Adrenal gland (tissue), 12 donors: Measurements from ENCODE around the gene NBAS. TPM values are rescaled to one million over a fixed set of nuclear protein-coding genes. Genes with fewer than 3 reads are reported as not detected.

ENCODE experiments used
- DNase-seq, 7 donors: peaks; one replicate each; pipeline ENCODE4 v3.0.0-alpha.2; 2019 to 2020
- H3K27ac ChIP-seq, 5 donors: fragments of 200-600 bp; sonication (generic) in 4 of 5; 1 replicate in 3 of 5; 2 replicates in 2 of 5; pipeline versions ENCODE4 v1.5.1 to v1.8.0; 2016 to 2020; ENCODE audit warnings: mild to moderate bottlenecking in 1 of 5
- H3K27me3 ChIP-seq: fragments of 200-600 bp; 2 replicates; pipeline ENCODE4 v1.8.0; 2021
- H3K36me3 ChIP-seq, 2 donors: fragments of 200-600 bp; replicated peaks in 1 of 2; 1 replicate in 1 of 2; 2 replicates in 1 of 2; pipeline versions ENCODE4 v1.5.1 to v1.8.0; 2018 to 2022
- H3K4me1 ChIP-seq, 2 donors: fragments of 200-600 bp; replicated peaks in 1 of 2; 1 replicate in 1 of 2; 2 replicates in 1 of 2; pipeline versions ENCODE4 v1.5.1 to v1.8.0; 2018 to 2021
- H3K4me3 ChIP-seq, 4 donors: fragments of 200-600 bp; sonication (generic) in 3 of 4; one replicate each; pipeline ENCODE4 v1.5.1; 2016 to 2018
- H3K9me3 ChIP-seq, 3 donors: fragments of 200-600 bp; sonication (generic) in 1 of 3; replicated peaks in 1 of 3; 1 replicate in 2 of 3; 2 replicates in 1 of 3; pipeline versions ENCODE4 v1.5.1 to v1.8.0; 2016 to 2021
- POLR2A ChIP-seq, 2 donors: fragments of 450-650 bp; IDR thresholded peaks; one replicate each; pipeline ENCODE4 v1.6.1; 2017; ENCODE audit warnings: antibody characterized with exemption in 2 of 2, mild to moderate bottlenecking in 2 of 2, moderate library complexity in 1 of 2
- WGBS, 4 donors: extraction: QIAGEN DNeasy Blood & Tissue Kit in 2 of 4; methylation state at CpG; one replicate each; pipeline versions ENCODE4 v1.1.5 to v1.1.7; 2013 to 2017; 5-methylcytosine and 5-hydroxymethylcytosine counted together
- intact Hi-C, 2 donors: fragments of 100-400 bp; cut with DNase I; formaldehyde crosslinking; loops; one replicate each; pipeline versions ENCODE4 v1.14.1 to v1.15.0; 2022 to 2023
- polyA plus RNA-seq, 3 donors: library from polyadenylated mRNA; stranded (reverse); fragments of 200-250 nt in 2 of 3; fragments of 350-450 nt in 1 of 3; fragmentation: Illumina TruSeq in 1 of 3; extraction: RNeasy Lipid Tissue Mini Kit (QIAGEN cat#74804) in 1 of 3; gene quantifications; one replicate each; pipeline ENCODE4 v1.2.3, GENCODE V29; 2013 to 2014
- total RNA-seq, 9 donors: library from RNA; depleted of rRNA in 4 of 9; stranded (reverse); fragments of >200 nt in 4 of 9; fragments of 120-200 nt in 1 of 9; fragmentation: NEBNext Ultra II Directional in 1 of 9; extraction: Animal tissue kit (Norgen Biotek cat#: 25700) in 1 of 9; gene quantifications; one replicate each; pipeline versions ENCODE4 v1.1.0 to v1.2.4, GENCODE V29; 2013 to 2023
- TF ChIP-seq, protein P1 (sequence below), 6 experiments: fragments of 450-650 bp in 4 of 6; fragments of 200-600 bp in 2 of 6; sonication (generic) in 1 of 6; IDR thresholded peaks; 1 replicate in 5 of 6; 2 replicates in 1 of 6; pipeline versions ENCODE4 v1.5.1 to v1.8.0; 2016 to 2021; ENCODE audit warnings: antibody characterized with exemption in 6 of 6, mild to moderate bottlenecking in 2 of 6, moderate library complexity in 1 of 6
- donor health status: healthy with polysubstance abuse.
- donor health status: Bipolar disorder and iron deficiency.
- donor health status: DM: yes; HTN: yes; CAD: no.
- donor health status: DM: no; HTN: no; CAD: no.
- donor health status: DM: no; HTN: no; CAD: no.
- donor health status: DM: yes; HTN: yes; CAD: no.

Gene NBAS
- total and polyA plus RNA-seq, 12 donors, result 22.0 to 62.4 (median 46.2) TPM

DNA sequence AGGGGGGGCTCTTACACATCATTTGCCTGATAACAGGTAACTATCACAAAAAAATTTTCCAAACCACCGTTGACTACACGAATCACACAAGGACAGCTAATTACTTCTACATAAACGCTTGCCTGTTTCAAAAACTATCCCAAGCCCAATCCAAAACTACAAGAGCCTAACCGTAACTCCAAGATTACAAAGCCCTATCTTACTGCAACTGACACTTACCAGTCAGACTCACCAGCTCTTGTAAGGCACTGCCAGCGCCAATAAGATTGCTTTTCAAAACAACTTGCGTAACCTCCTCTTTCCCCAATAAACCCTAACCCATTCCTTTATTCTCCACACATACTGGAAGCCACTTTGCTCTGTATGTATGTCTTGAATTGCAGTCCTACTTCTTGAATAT, 148.4 kb downstream of the NBAS start:
- intact Hi-C loops, result no loop called here
- no peak for DNase-seq
- no peaks in the 10 kb centered on the region for H3K9me3 ChIP-seq
- H3K36me3 ChIP-seq, result peaks cover 0 to 4% of the 10 kb centered on the region in 2 donors
- H3K4me3 ChIP-seq, result no peak overlapping the region
- H3K27me3 ChIP-seq, result no peaks in the 10 kb centered on the region
- WGBS, 4 donors, result 94 to 96% (median 96%) methylated on average over 6 of the region's 6 CpGs
- no peak overlapping the region for H3K27ac ChIP-seq
- no peaks in the 10 kb centered on the region for H3K4me1 ChIP-seq
- TF ChIP-seq, protein P1, sequence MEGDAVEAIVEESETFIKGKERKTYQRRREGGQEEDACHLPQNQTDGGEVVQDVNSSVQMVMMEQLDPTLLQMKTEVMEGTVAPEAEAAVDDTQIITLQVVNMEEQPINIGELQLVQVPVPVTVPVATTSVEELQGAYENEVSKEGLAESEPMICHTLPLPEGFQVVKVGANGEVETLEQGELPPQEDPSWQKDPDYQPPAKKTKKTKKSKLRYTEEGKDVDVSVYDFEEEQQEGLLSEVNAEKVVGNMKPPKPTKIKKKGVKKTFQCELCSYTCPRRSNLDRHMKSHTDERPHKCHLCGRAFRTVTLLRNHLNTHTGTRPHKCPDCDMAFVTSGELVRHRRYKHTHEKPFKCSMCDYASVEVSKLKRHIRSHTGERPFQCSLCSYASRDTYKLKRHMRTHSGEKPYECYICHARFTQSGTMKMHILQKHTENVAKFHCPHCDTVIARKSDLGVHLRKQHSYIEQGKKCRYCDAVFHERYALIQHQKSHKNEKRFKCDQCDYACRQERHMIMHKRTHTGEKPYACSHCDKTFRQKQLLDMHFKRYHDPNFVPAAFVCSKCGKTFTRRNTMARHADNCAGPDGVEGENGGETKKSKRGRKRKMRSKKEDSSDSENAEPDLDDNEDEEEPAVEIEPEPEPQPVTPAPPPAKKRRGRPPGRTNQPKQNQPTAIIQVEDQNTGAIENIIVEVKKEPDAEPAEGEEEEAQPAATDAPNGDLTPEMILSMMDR (IDR thresholded peaks at IDR 0.05), result no peak
- no peak for TF ChIP-seq POLR2A (IDR thresholded peaks at IDR 0.05)

DNA sequence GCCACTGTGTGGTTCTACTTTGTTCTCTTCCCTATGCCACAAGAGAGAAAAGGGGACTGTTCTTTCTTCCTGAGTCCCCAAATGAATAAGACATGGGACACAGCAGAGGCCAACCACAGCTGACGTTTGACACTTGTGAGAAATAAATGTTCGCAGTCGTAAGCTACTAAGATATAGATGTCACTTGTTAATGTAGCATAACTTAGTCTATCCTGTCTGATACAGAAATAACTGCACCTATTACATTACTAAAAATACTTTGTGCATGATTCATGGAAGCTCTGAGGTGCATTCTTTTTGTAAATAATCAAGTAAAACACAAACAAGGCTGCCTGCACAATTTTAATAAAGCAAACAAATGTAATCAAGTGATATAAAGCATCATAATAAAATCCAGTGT, 148.8 kb downstream of the NBAS start:
- 91 to 97% (median 96%) methylated on average over 3 of the region's 3 CpGs for WGBS, 4 donors
- TF ChIP-seq, protein P1 (IDR thresholded peaks at IDR 0.05), result no peak
- TF ChIP-seq POLR2A (IDR thresholded peaks at IDR 0.05), result no peak
- H3K4me3 ChIP-seq, result no peak overlapping the region
- H3K36me3 ChIP-seq, result peaks cover 0 to 4% of the 10 kb centered on the region in 2 donors
- DNase-seq, result no peak
- H3K4me1 ChIP-seq, result no peaks in the 10 kb centered on the region
- intact Hi-C loops, result no loop called here
- H3K27me3 ChIP-seq, result no peaks in the 10 kb centered on the region
- H3K9me3 ChIP-seq, result no peaks in the 10 kb centered on the region
- H3K27ac ChIP-seq, result no peak overlapping the region

DNA sequence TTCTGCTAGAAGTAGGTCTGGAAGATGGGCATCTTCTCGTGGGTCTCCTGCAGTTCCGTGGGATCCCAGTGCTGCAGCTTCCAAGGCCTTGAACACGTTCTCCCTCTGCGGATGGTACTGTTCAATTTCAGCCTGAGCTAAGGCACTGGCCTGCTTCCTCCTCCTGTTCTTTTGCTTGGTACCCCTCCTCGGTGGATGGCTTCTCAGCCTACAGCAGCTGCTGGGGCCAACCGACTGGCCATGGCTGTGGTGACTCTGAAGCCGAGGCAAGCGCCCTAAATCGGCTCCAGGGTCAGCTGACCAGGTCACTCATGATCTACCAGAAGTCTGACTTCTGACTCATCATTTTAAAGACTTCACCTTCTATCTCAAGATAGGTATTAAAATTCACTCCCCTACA, 150.2 kb downstream of the NBAS start:
- intact Hi-C loops, result no loop called here
- no peaks in the 10 kb centered on the region for H3K9me3 ChIP-seq
- 97 to 99% (median 98%) methylated on average over 4 to 9 of the region's 9 CpGs for WGBS, 4 donors
- H3K27ac ChIP-seq, result no peak overlapping the region
- TF ChIP-seq, protein P1 (IDR thresholded peaks at IDR 0.05), result no peak
- no peak for TF ChIP-seq POLR2A (IDR thresholded peaks at IDR 0.05)
- peaks cover 0 to 4% of the 10 kb centered on the region in 2 donors for H3K36me3 ChIP-seq
- no peak overlapping the region for H3K4me3 ChIP-seq
- H3K27me3 ChIP-seq, result no peaks in the 10 kb centered on the region
- no peak for DNase-seq
- no peaks in the 10 kb centered on the region for H3K4me1 ChIP-seq

DNA sequence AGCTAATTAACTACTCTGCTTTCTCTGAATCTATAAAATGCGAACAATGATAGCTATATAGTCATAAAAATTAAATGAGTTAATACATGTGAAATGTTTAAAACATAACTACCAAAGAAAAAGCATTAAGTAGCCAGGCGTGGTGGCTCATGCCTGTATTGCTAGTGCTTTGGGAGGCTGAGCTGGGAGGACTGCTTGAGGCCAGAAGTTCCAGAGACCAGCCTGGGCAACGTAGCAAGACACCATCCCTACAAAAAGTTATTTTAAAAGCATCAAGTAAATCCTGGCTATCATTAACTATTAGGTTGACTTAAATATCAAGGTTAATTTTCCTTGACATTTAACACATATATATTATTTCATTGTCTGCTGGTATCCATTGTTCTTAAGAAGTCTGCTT, 152.4 kb downstream of the NBAS start:
- 92 to 99% (median 98%) methylated on average over 3 of the region's 3 CpGs for WGBS, 4 donors
- H3K27ac ChIP-seq, result no peak overlapping the region
- DNase-seq, result no peak
- TF ChIP-seq, protein P1 (IDR thresholded peaks at IDR 0.05), result no peak
- TF ChIP-seq POLR2A (IDR thresholded peaks at IDR 0.05), result no peak
- no peaks in the 10 kb centered on the region for H3K27me3 ChIP-seq
- no peaks in the 10 kb centered on the region for H3K9me3 ChIP-seq
- H3K36me3 ChIP-seq, result no peaks in the 10 kb centered on the region
- intact Hi-C loops, result no loop called here
- no peaks in the 10 kb centered on the region for H3K4me1 ChIP-seq
- H3K4me3 ChIP-seq, result no peak overlapping the region
